Esophagus muscularis mucosa (tissue), 4 donors: Measurements from ENCODE around the gene ADAMTSL4. TPM values are rescaled to one million over a fixed set of nuclear protein-coding genes. Genes with fewer than 3 reads are reported as not detected.
A peak's percentile ranks its signal among the peaks of the same experiment; 100 is the strongest.

ENCODE experiments used
- DNase-seq: peaks from one replicate; pipeline ENCODE4 v3.0.0-alpha.2; 2017; ENCODE audit errors: extremely low spot score
- H3K27ac ChIP-seq, 4 donors: fragments of 200-600 bp; sonication (generic); replicated peaks in 1 of 4; 1 replicate in 3 of 4; 2 replicates in 1 of 4; pipeline ENCODE4 v1.5.1; 2016 to 2019; ENCODE audit warnings: mild to moderate bottlenecking in 1 of 4
- H3K27me3 ChIP-seq, 4 donors: fragments of 200-600 bp; sonication (generic); one replicate each; pipeline versions ENCODE4 v1.5.1 to v1.6.0; 2016 to 2019
- H3K36me3 ChIP-seq, 4 donors: fragments of 200-600 bp; sonication (generic); one replicate each; pipeline ENCODE4 v1.5.1; 2016 to 2019
- H3K4me1 ChIP-seq, 4 donors: fragments of 200-600 bp; sonication (generic); one replicate each; pipeline ENCODE4 v1.5.1; 2016 to 2019
- H3K4me3 ChIP-seq, 4 donors: fragments of 200-600 bp; sonication (generic); 1 replicate in 2 of 4; 2 replicates in 2 of 4; pipeline ENCODE4 v1.5.1; 2016 to 2019; ENCODE audit warnings: mild to moderate bottlenecking in 4 of 4, moderate library complexity in 1 of 4
- H3K9me3 ChIP-seq, 4 donors: fragments of 200-600 bp; sonication (generic); 1 replicate in 3 of 4; 2 replicates in 1 of 4; pipeline ENCODE4 v1.5.1; 2016 to 2019
- EP300 ChIP-seq: sonication (generic); formaldehyde crosslinking; IDR thresholded peaks from one replicate; pipeline ENCODE4 v1.6.1; 2017; ENCODE audit warnings: antibody characterized with exemption
- POLR2A ChIP-seq: fragments of 450-650 bp; IDR thresholded peaks from one replicate; pipeline ENCODE4 v1.6.1; 2017; ENCODE audit warnings: antibody characterized with exemption, moderate library complexity, mild to moderate bottlenecking, low read depth
- POLR2AphosphoS5 ChIP-seq, 2 donors: sonication (generic); formaldehyde crosslinking; IDR thresholded peaks; one replicate each; pipeline ENCODE4 v1.6.1; 2017; ENCODE audit warnings: antibody characterized with exemption in 2 of 2
- WGBS: methylation state at CpG from one replicate; pipeline ENCODE4 v1.1.5; 2018; 5-methylcytosine and 5-hydroxymethylcytosine counted together
- intact Hi-C: fragments of 100-400 bp; cut with DNase I; formaldehyde crosslinking; loops from one replicate; pipeline ENCODE4 v1.15.1; 2023
- total RNA-seq, 4 donors: library from RNA; depleted of rRNA; stranded (reverse); fragments of >200 nt; gene quantifications; one replicate each; pipeline versions ENCODE4 v1.1.0 to v1.2.1, GENCODE V29; 2016
- TF ChIP-seq, protein P1 (sequence below), 3 experiments: fragments of 200-600 bp in 2 of 3; fragments of 450-650 bp in 1 of 3; sonication (generic) in 2 of 3; IDR thresholded peaks; one replicate each; pipeline ENCODE4 v1.5.1; 2017 to 2019; ENCODE audit warnings: antibody characterized with exemption in 3 of 3, mild to moderate bottlenecking in 2 of 3, moderate library complexity in 1 of 3

The ADAMTSL4 gene
- total RNA-seq, 4 donors from 2014 or later, result 33.6 to 86.1 (median 48.2) TPM

DNA sequence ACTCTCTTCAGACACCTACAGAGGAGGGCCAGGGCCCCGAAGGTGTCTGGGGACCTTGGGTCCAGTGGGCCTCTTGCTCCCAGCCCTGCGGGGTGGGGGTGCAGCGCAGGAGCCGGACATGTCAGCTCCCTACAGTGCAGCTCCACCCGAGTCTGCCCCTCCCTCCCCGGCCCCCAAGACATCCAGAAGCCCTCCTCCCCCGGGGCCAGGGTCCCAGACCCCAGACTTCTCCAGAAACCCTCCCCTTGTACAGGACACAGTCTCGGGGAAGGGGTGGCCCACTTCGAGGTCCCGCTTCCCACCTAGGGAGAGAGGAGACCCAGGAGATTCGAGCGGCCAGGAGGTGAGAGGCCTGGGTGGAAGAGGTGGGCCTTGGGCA, 3.7 kb downstream of the ADAMTSL4 start:
- H3K4me1 ChIP-seq, result peaks cover 30 to 94% (median 69%) of the 10 kb centered on the region in 4 donors
- 81% methylated on average over 11 of the region's 12 CpGs for WGBS
- TF ChIP-seq, protein P1, sequence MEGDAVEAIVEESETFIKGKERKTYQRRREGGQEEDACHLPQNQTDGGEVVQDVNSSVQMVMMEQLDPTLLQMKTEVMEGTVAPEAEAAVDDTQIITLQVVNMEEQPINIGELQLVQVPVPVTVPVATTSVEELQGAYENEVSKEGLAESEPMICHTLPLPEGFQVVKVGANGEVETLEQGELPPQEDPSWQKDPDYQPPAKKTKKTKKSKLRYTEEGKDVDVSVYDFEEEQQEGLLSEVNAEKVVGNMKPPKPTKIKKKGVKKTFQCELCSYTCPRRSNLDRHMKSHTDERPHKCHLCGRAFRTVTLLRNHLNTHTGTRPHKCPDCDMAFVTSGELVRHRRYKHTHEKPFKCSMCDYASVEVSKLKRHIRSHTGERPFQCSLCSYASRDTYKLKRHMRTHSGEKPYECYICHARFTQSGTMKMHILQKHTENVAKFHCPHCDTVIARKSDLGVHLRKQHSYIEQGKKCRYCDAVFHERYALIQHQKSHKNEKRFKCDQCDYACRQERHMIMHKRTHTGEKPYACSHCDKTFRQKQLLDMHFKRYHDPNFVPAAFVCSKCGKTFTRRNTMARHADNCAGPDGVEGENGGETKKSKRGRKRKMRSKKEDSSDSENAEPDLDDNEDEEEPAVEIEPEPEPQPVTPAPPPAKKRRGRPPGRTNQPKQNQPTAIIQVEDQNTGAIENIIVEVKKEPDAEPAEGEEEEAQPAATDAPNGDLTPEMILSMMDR (IDR thresholded peaks at IDR 0.05), result no peak
- TF ChIP-seq EP300, result no peak
- no peak for TF ChIP-seq POLR2A
- no peak for TF ChIP-seq POLR2AphosphoS5 (IDR thresholded peaks at IDR 0.05)
- H3K4me3 ChIP-seq, result peak overlapping the region in 3 of 4 donors; percentile 5 to 34 (median 6)
- no peaks in the 10 kb centered on the region for H3K27me3 ChIP-seq
- peaks cover 6 to 41% (median 30%) of the 10 kb centered on the region in 4 donors for H3K36me3 ChIP-seq
- DNase-seq, result no peak
- intact Hi-C loops, result loop anchor here (10.0 kb wide), 1 partner anchor 262 kb away; no protein-coding TSS in a partner anchor
- no peaks in the 10 kb centered on the region for H3K9me3 ChIP-seq
- H3K27ac ChIP-seq, result peak overlapping the region; percentile 91 to 96 (median 94)

DNA sequence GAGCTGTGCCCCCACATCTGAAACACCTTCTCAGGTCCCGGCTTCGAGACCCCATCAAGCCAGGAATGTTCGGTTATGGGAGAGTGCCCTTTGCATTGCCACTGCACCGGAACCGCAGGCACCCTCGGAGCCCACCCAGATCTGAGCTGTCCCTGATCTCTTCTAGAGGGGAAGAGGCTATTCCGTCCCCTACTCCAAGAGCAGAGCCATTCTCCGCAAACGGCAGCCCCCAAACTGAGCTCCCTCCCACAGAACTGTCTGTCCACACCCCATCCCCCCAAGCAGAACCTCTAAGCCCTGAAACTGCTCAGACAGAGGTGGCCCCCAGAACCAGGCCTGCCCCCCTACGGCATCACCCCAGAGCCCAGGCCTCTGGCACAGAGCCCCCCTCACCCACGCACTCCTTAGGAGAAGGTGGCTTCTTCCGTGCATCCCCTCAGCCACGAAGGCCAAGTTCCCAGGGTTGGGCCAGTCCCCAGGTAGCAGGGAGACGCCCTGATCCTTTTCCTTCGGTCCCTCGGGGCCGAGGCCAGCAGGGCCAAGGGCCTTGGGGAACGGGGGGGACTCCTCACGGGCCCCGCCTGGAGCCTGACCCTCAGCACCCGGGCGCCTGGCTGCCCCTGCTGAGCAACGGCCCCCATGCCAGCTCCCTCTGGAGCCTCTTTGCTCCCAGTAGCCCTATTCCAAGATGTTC, 4.3 kb downstream of the ADAMTSL4 start:
- peaks cover 35 to 94% (median 69%) of the 10 kb centered on the region in 4 donors for H3K4me1 ChIP-seq
- DNase-seq, result no peak
- no peak overlapping the region for H3K4me3 ChIP-seq
- no peaks in the 10 kb centered on the region for H3K27me3 ChIP-seq
- intact Hi-C loops, result loop anchor here (10.0 kb wide), 1 partner anchor 261 kb away; no protein-coding TSS in a partner anchor
- H3K27ac ChIP-seq, result peak overlapping the region; percentile 91 to 96 (median 94)
- 87% methylated on average over 23 of the region's 23 CpGs for WGBS
- peaks cover 6 to 48% (median 36%) of the 10 kb centered on the region in 4 donors for H3K36me3 ChIP-seq
- TF ChIP-seq EP300, result no peak
- TF ChIP-seq, protein P1 (IDR thresholded peaks at IDR 0.05), result no peak
- TF ChIP-seq POLR2A, result no peak
- TF ChIP-seq POLR2AphosphoS5 (IDR thresholded peaks at IDR 0.05), result no peak
- no peaks in the 10 kb centered on the region for H3K9me3 ChIP-seq

DNA sequence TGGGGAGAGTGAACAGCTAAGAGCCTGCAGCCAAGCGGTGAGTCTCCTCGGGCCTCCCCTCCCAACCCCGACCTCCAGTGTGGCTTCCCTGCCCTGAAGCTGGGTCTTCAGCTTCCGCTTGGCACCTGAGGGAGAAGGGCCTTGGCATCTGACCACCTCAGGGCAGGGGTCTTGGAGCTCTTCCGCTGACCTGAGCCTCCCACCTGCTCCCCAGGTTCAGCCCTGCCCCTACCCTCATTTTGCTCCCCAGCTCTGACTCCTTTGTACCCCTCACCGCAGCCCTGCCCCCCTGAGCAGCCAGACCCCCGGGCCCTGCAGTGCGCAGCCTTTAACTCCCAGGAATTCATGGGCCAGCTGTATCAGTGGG, 4.9 kb downstream of the ADAMTSL4 start:
- H3K4me1 ChIP-seq, result peaks cover 40 to 97% (median 72%) of the 10 kb centered on the region in 4 donors
- H3K36me3 ChIP-seq, result peaks cover 6 to 52% (median 36%) of the 10 kb centered on the region in 4 donors
- TF ChIP-seq POLR2AphosphoS5 (IDR thresholded peaks at IDR 0.05) (no peak), EP300 (no peak), POLR2A (no peak)
- TF ChIP-seq, protein P1 (IDR thresholded peaks at IDR 0.05), result no peak
- intact Hi-C loops, result loop anchor here (10.0 kb wide), 1 partner anchor 261 kb away; no protein-coding TSS in a partner anchor
- H3K9me3 ChIP-seq, result no peaks in the 10 kb centered on the region
- WGBS, result 87% methylated on average over 8 of the region's 8 CpGs
- peak overlapping the region; percentile 91 to 96 (median 94) for H3K27ac ChIP-seq
- H3K4me3 ChIP-seq, result no peak overlapping the region
- no peak for DNase-seq
- no peaks in the 10 kb centered on the region for H3K27me3 ChIP-seq

DNA sequence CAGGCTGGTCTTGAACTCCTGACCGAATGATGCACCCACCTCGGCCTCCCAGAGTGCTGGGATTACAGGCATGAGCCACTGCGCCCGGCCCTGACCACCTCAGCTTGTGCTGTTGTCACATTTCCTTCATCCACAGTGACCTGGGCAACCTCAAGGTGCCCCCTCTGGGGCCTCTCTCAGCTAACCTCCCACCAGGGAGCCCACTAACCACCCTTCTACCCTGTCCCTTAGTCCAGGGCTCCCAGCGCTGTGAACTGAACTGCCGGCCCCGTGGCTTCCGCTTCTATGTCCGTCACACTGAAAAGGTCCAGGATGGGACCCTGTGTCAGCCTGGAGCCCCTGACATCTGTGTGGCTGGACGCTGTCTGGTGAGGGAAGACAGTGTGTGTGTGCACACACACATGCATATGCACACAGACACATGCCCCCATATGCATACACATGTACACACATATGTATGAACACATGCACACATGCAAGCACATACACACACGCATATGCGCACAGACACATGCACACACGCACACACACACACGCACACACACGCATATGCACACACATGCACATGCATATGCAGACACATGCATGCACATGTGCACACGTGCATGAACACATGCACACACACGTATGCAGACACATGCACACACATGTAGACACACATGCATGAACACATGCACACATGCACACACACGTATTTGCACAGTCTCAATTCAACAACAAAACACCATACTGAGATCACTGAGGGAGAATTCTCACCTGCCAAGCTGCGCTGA, 6.2 kb downstream of the ADAMTSL4 start:
- Histone ChIP-seq H3K36me3 (peaks cover 6 to 52% (median 36%) of the 10 kb centered on the region in 4 donors), H3K9me3 (no peaks in the 10 kb centered on the region), H3K27me3 (no peaks in the 10 kb centered on the region), H3K4me3 (no peak overlapping the region), H3K27ac (peak overlapping the region in 2 of 4 donors; percentile 10 to 38), H3K4me1 (peaks cover 48 to 98% (median 74%) of the 10 kb centered on the region in 4 donors)
- TF ChIP-seq, protein P1 (IDR thresholded peaks at IDR 0.05), result no peak
- TF ChIP-seq POLR2A (no peak), POLR2AphosphoS5 (IDR thresholded peaks at IDR 0.05) (peak in 1 of 2 donors; percentile 55), EP300 (no peak)
- 67% methylated on average over 6 of the region's 19 CpGs for WGBS
- intact Hi-C loops, result loop anchor here (10.0 kb wide), 1 partner anchor 259 kb away; no protein-coding TSS in a partner anchor
- DNase-seq, result no peak
